NCI-H2107 treated with DMSO at 0.1 percent for 48 hours (cell line): ENCODE results near the gene ORC4.

Experiments
- DNase-seq: peaks from one replicate; lab custom pipeline; 2025; ENCODE audit not compliant: unreplicated experiment; lab: John Stamatoyannopoulos, UW

Gene ORC4

GRCh38 chr2:147937744-147938349 lies 82.7 kb downstream of the ORC4 start:
- peak; percentile 33 for DNase-seq

DNA sequence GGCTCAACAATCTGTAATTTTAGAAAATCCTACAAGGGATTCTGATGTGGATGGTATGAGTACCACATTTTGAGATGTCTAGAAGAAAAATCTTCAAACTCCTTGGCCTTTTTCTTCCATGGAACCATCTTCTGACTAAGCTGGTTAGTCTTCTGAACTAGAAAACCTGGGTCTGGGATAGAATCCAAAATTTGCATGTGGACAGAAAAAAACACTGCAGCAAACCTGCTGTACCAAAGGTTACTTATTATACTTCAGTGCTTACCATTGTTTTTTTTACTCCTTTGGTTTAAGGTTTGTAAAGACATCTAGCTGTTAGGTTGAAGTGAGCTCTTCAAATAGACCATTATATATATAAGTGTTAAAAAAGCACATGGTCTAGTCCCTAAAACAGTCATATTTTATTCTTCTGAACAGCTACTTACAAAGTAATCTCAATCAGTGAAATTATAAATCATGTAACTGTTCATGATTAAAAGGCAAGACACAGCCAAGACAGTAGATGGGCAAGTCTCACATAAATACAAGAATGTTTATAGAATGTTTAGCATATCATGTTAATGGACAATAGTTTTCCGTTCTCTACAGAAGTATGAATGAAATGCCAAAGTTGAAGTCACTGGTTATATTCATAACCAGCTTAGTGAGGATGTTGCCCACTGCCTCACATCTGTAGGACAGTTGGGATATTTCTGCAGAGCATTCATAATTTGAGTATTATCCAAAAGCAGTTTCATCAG lies 85.5 kb downstream of the ORC4 start:
- no peak for DNase-seq

- no peak for DNase-seq
Observed at GRCh38 chr2:147933931-147934330, 86.6 kb downstream of the ORC4 start.

GRCh38 chr2:147927053-147927588 lies 93.4 kb downstream of the ORC4 start:
- DNase-seq, result no peak

DNA sequence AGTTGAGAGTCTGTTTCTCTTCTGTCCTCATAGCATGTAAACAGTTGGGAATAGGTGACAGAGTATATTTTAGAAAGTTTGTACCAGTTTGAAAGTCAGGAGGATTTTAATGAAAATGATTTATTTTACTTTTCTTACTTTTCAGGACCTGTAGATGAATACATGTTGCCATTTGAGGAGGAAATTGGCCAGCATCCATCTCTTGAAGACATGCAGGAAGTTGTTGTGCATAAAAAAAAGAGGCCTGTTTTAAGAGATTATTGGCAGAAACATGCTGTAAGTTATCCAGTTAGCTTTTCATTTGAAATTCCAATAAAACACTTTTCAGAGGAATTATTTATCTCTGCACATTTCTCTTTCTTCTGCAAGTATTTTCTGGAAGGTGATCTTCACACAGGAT lies 94.7 kb downstream of the ORC4 start:
- no peak for DNase-seq

- no peak for DNase-seq
Observed at GRCh38 chr2:147924647-147925046, 95.9 kb downstream of the ORC4 start.

DNA sequence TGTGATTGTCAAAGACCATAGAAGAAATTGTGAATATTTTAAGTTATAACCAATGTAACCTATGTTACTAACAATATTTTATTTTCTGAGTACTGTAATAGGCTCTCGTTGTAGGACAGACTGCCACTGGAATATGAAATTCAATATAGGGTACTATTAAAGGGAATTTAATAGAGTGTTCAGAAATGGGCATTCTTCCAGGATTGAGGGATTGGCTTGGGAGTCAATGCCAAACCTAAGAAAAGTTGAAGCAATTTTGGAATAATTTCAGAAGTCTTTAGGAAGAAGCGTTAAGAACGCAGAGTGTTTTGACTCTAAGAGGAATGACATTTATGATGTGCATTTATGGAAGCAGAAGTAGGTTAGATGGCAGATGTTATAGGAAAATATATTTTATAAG lies 96.7 kb downstream of the ORC4 start:
- no peak for DNase-seq

DNA sequence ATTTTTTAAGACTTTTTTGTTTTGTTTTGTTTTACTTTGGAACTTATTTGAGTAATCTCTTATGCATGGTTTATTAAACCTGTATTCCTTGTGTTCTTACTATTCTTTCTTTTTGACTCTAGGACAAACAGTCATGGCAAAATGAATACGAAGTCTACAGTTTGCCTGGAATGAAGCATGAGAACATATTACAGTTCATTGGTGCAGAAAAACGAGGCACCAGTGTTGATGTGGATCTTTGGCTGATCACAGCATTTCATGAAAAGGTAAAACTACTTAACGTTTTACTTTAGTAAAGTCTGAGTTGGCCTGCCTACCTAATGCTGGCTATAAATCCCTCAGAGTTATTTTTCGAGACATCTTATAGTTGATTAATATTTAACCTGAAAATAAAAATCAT lies 103.4 kb downstream of the ORC4 start:
- DNase-seq, result no peak

- DNase-seq, result no peak
Observed at GRCh38 chr2:147916723-147917122, 103.8 kb downstream of the ORC4 start.

DNA sequence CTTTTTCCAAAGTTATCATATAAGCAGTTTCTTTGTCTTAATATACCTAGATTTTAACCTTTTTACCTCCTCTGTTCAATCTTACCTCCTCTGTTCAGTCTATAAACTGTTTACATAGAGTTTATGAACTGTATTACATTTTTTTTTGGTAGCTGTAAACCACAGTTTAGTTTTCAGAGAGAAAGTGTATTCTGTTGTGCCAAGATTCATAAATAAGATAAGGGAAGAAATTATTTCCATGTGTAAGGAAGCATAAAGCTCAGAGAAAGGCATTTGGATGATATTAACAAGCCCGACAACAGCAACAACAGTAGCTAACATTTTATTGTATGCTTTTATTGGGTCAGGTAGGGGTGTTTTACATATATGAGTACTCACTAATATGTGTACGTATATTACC lies 104.5 kb downstream of the ORC4 start:
- no peak for DNase-seq

DNA sequence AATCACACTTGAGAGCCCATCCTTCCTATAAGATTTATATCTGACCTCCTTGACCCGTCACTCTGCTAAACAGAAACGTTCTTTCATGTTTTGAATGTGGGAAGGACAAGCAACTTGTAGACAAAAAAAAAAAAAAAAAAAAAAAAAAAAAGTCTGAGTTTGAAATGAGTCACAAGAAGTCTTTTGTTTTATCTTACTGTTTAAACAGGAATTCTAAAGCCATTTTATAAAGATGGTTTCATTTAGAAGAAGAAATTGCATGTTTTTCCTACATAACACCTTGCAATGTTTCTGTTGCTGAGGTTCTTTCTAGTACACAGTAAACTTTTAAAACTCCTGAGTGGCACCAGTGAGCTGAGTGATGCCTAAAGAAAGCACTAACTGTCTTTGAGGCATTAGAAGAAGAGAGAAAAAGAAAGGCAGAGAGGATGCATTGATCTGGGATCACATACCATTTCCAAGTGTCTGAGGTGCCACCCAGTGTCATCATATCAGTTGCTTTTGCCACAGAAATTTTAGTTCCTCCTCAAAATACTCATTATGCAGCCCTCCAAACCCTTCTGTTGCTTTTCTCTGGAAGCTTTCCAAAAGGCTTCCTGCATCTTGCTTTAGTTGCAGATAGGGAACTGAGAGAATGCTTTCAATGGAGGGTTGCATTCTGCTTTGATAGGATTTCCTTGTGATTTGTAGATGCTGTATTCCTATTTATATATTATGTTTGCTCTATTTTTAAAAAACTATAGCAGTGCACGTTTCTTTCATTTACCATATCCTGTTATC lies 106.6 kb downstream of the ORC4 start:
- no peak for DNase-seq

DNA sequence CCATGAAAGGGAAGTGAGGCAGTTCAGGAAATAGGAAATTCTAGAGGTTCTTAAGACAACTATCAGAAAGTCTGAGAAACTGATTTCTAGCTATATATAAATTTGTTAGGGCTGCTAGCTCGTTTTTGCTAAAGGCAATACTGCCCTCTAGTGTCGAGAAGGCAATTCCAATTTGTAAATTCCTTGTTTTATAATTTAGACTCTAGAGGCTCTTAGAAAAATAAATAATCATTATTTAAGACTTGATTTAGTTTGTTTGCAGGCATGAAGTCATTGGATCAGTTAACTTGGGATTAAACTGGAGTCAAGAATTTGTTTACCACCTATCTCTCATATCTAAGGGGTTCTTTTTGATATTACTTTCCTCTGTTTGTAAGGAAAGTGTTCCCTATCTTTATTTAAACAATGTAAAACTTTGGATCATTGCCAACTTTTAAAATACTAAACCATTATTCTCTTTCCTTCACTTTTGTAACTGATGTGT lies 109.5 kb downstream of the ORC4 start:
- DNase-seq, result peak; percentile 42

- DNase-seq, result no peak
Observed at GRCh38 chr2:147909178-147909577, 111.4 kb downstream of the ORC4 start.

DNA sequence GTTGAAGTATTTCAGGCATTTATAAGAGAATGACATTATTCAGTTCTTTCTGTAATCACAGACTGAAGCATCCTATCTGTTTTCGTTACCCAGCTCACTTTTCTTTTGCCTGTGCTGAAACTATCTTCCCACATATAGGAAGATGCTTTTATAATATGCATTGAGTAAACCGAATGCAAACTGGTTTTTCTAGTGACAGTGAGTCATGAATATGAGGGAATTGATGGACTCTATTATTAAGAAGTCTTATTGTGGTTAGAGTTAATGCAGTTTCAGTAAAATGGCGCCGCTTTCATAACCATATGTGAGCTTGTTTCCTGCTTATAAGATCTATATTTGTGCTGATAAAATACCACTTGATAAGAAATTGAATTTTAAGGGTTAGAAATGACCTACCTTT lies 116.5 kb downstream of the ORC4 start:
- DNase-seq, result no peak

DNA sequence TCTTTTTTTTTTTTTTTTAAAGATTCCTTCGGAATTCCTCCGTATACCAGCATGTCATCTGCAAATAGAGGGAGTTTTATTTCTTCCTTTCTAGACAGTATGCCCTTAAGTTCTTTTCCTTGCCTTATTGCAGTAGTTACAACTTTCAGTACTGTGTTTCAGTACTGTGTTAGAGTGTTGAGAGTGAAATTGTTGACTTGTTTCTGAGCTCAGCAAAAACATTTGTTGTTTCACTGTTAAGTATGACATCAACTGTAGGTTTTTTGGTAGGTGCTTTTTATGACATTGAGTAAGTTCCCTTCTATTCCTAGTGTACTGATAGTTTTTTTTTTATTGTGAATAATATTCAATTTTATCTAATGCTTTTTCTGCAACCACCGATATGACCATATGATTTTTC lies 131.9 kb downstream of the ORC4 start:
- DNase-seq, result no peak

DNA sequence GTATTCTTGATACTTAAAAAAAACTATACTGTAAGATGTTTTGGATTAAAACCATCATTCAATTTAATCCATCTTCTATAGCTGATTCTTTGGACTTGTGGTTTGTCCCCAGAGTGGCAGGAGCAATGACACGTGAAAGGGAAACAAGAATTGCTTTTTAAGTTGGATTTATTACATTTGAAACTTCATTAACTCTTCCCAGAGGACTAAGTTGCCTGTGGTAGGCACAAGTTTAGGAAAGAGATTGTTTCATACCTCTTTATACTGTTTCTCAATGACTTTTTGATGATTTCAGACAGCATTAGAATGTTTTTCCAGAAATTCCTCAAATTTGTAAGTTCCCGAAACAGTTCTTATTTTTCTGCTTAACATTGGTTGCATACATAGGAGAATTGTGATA lies 134.4 kb downstream of the ORC4 start:
- DNase-seq, result no peak

DNA sequence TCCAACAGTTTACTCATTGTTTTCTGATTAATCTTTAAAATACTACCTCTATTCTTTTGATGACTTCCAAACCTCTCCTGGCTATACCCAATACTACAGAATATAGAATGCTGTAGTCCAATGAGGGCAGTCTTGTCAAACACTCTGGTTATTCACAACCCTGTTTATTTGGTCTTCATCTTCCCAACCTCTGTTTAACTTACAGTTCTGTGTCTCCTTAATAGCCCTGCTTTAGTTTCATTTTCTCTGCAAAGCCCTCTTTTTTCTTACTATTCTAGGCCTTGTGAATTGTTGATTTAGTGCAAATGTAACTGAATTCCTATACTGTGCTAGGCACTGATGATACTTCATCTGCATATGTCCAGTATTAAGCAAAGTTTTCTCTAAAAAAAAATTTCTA lies 135.7 kb downstream of the ORC4 start:
- no peak for DNase-seq

DNA sequence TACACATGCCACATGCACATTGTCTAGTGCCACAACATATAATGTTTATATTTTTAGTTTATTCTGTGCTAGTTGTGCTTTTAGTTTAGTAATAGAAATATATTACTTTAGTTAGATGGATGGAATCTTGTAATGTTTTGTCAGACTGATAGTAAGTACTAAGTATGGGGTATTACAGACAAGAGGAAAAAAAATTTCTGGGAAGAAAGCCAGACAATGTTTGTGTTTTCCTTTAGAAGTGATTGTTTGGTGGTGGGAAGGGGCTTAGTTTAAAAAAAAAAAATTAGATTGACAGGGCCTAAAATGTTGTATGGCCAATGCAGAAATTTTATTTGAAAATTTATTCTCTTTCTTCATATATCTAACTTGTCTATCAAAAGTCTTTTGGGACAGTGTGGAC lies 137.9 kb downstream of the ORC4 start:
- no peak for DNase-seq
